Right lobe of liver (tissue), 4 donors: ENCODE measurements around the gene CDK14.

Experiments used
- POLR2A ChIP-seq: fragments of 450-650 bp; IDR thresholded peaks from one replicate; pipeline ENCODE4 v1.6.1; 2017; ENCODE audit warnings: antibody characterized with exemption, mild to moderate bottlenecking
- TF ChIP-seq, protein P1 (sequence below), 4 donors: fragments of 200-600 bp in 3 of 4; fragments of 450-650 bp in 1 of 4; IDR thresholded peaks; one replicate each; pipeline versions ENCODE4 v1.5.1 to v1.8.0; 2016 to 2022; ENCODE audit warnings: antibody characterized with exemption in 4 of 4, mild to moderate bottlenecking in 2 of 4
- donor health status: DM: no; HTN: no; CAD: no.
- donor health status: DM: no; HTN: no; CAD: no.
- donor health status: DM: no; HTN: yes; CAD: no.

DNA sequence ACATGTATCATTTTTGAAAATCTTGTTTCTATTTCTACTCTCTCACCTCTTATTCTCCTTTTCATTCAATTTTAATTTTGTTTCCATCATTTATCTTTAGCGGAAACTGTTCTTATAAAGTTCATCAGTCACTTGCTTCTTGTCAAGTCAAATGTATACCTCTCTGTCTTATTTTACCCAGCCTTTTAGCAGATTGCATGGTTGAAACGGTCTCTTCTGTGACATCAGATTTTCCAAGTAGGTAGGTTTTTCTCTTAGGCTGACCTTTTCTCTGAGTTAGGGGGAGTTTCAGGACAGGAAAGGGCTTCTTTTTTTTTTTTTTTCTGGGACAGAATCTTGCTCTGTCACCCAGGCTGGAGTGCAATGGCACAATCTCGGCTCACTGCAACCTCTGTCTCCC is 195.5 kb downstream of the CDK14 start:
- no peak for TF ChIP-seq POLR2A
- TF ChIP-seq, protein P1, sequence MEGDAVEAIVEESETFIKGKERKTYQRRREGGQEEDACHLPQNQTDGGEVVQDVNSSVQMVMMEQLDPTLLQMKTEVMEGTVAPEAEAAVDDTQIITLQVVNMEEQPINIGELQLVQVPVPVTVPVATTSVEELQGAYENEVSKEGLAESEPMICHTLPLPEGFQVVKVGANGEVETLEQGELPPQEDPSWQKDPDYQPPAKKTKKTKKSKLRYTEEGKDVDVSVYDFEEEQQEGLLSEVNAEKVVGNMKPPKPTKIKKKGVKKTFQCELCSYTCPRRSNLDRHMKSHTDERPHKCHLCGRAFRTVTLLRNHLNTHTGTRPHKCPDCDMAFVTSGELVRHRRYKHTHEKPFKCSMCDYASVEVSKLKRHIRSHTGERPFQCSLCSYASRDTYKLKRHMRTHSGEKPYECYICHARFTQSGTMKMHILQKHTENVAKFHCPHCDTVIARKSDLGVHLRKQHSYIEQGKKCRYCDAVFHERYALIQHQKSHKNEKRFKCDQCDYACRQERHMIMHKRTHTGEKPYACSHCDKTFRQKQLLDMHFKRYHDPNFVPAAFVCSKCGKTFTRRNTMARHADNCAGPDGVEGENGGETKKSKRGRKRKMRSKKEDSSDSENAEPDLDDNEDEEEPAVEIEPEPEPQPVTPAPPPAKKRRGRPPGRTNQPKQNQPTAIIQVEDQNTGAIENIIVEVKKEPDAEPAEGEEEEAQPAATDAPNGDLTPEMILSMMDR (IDR thresholded peaks at IDR 0.05): no peak
